H1 (cell line): ENCODE data around the gene CARD18. TPM values are rescaled to one million over a fixed set of nuclear protein-coding genes. Genes with fewer than 3 reads are reported as not detected.

Experiments used
- polyA plus RNA-seq, 7 experiments: library from polyadenylated mRNA; depleted of rRNA in 3 of 7; stranded (reverse) in 5 of 7; unstranded in 2 of 7; fragments of >200 nt in 5 of 7; fragments of 200-250 nt in 2 of 7; gene quantifications; 1 replicate in 5 of 7; 2 replicates in 1 of 7; 4 replicates in 1 of 7; pipeline versions ENCODE4 v1.2.1 to v1.2.3, GENCODE V29; 2011 to 2013; ENCODE audit warnings: missing spikeins in 2 of 7, mixed read lengths in 2 of 7
- total RNA-seq: library from RNA; stranded (reverse); fragmentation: NEBNext Ultra II Directional; extraction: Animal tissue kit (Norgen Biotek cat#: 25700); gene quantifications from 2 replicates; pipeline ENCODE4 v1.2.1, GENCODE V29; 2021
- TF ChIP-seq, protein P1 (sequence below): IDR thresholded peaks from 2 replicates; pipeline ENCODE4 v1.6.1; 2012; ENCODE audit warnings: low read length, inconsistent platforms

Gene CARD18
- total and polyA plus RNA-seq, 2 of the 8 experiments (the other 6 are each of a cell fraction or from before 2014, with no cell fraction given), result not detected

DNA sequence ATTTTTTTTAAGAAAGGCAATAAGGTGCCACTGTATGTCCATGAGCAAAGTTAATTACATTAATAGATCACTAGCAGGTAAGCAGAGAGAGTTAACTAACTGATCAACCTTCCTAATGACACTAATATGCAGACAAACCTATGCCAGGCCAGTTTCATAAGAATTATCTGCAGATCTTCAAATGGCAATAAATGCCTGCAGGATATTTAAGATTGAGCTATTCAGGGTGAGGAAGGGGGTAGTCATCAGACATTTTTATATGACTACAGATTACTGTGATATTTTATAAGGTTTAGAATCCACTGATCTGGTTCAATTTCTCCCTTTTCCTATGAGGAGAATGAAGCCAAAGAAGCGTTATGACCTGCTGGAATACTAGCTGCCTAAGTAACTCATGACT is 30.2 kb downstream of the CARD18 start (continued):
- TF ChIP-seq, protein P1, sequence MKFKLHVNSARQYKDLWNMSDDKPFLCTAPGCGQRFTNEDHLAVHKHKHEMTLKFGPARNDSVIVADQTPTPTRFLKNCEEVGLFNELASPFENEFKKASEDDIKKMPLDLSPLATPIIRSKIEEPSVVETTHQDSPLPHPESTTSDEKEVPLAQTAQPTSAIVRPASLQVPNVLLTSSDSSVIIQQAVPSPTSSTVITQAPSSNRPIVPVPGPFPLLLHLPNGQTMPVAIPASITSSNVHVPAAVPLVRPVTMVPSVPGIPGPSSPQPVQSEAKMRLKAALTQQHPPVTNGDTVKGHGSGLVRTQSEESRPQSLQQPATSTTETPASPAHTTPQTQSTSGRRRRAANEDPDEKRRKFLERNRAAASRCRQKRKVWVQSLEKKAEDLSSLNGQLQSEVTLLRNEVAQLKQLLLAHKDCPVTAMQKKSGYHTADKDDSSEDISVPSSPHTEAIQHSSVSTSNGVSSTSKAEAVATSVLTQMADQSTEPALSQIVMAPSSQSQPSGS, result no peak
